HFFc6 (cell line): ENCODE measurements around the gene ALAS1. TPM values are rescaled to one million over a fixed set of nuclear protein-coding genes. Genes with fewer than 3 reads are reported as not detected.

Source experiments
- DNase-seq: peaks from one replicate; pipeline ENCODE4 v3.0.0-alpha.2; 2018
- H3K27ac Mint-ChIP-seq: 2 replicates; pipeline ENCODE4 v1.8.0; 2020; ENCODE audit warnings: mild to moderate bottlenecking, mixed read lengths
- H3K27me3 Mint-ChIP-seq: 2 replicates; pipeline ENCODE4 v1.8.0; 2021; ENCODE audit warnings: mild to moderate bottlenecking, moderate library complexity, mixed read lengths; ENCODE audit not compliant: insufficient read depth
- H3K36me3 Mint-ChIP-seq: 2 replicates; pipeline ENCODE4 v1.8.0; 2021; ENCODE audit warnings: low read depth, mixed read lengths
- H3K4me1 Mint-ChIP-seq: 2 replicates; pipeline ENCODE4 v1.8.0; 2020; ENCODE audit warnings: low read depth, mixed read lengths
- H3K4me3 Mint-ChIP-seq: 2 replicates; pipeline ENCODE4 v1.8.0; 2020; ENCODE audit warnings: mild to moderate bottlenecking, moderate library complexity, mixed read lengths
- H3K9me3 Mint-ChIP-seq: 2 replicates; pipeline ENCODE4 v1.8.0; 2020; ENCODE audit warnings: mild to moderate bottlenecking, mixed read lengths
- CTCF ChIP-seq: fragments of 200-600 bp; sonication (generic); IDR thresholded peaks from 2 replicates; pipeline ENCODE4 v1.5.0; 2021; ENCODE audit warnings: antibody characterized with exemption, mild to moderate bottlenecking
- total RNA-seq, 6 experiments: library from RNA; stranded (reverse); fragmentation: NEBNext Ultra II Directional; extraction: Animal tissue kit (Norgen Biotek cat#: 25700); gene quantifications; 2 replicates in 1 of 6; 3 replicates in 5 of 6; pipeline ENCODE4 v1.2.3, GENCODE V29; 2021

Gene ALAS1
- total RNA-seq, 6 experiments from 2014 or later, result 31.5 to 39.1 (median 35.1) TPM

GRCh38 chr3:52234516-52235447 lies 36.8 kb downstream of the ALAS1 start:
- no peak for DNase-seq
- peaks cover 29% of the 10 kb centered on the region for H3K4me1 Mint-ChIP-seq
- no peak overlapping the region for H3K4me3 Mint-ChIP-seq
- H3K36me3 Mint-ChIP-seq, result peaks cover 6% of the 10 kb centered on the region; the same call in 1 of the 2 replicates
- H3K27ac Mint-ChIP-seq, result no peak overlapping the region
- H3K9me3 Mint-ChIP-seq, result no peaks in the 10 kb centered on the region
- 0 out of 2 replicates have a peak, but pooled peaks have one; percentile 24 for TF ChIP-seq CTCF
- H3K27me3 Mint-ChIP-seq, result peaks cover 1% of the 10 kb centered on the region

GRCh38 chr3:52236424-52236886 lies 38.5 kb downstream of the ALAS1 start:
- no peaks in the 10 kb centered on the region for H3K9me3 Mint-ChIP-seq
- no peak for TF ChIP-seq CTCF
- peaks cover 1% of the 10 kb centered on the region for H3K27me3 Mint-ChIP-seq
- H3K36me3 Mint-ChIP-seq, result peaks cover 8% of the 10 kb centered on the region; the same call in 1 of the 2 replicates
- H3K4me1 Mint-ChIP-seq, result peaks cover 43% of the 10 kb centered on the region
- DNase-seq, result no peak
- no peak overlapping the region for H3K4me3 Mint-ChIP-seq
- peak overlapping the region; percentile 61 for H3K27ac Mint-ChIP-seq

GRCh38 chr3:52237006-52237656 lies 39.2 kb downstream of the ALAS1 start:
- DNase-seq, result no peak
- Mint-ChIP-seq H3K27ac (peak overlapping the region; percentile 92), H3K9me3 (no peaks in the 10 kb centered on the region), H3K36me3 (peaks cover 8% of the 10 kb centered on the region; the same call in 1 of the 2 replicates), H3K4me3 (peak overlapping the region; percentile 100), H3K27me3 (peaks cover 1% of the 10 kb centered on the region), H3K4me1 (peaks cover 43% of the 10 kb centered on the region)
- TF ChIP-seq CTCF, result no peak

GRCh38 chr3:52237657-52238172 lies 39.8 kb downstream of the ALAS1 start:
- no peaks in the 10 kb centered on the region for H3K9me3 Mint-ChIP-seq
- peaks cover 8% of the 10 kb centered on the region; the same call in 1 of the 2 replicates for H3K36me3 Mint-ChIP-seq
- H3K27me3 Mint-ChIP-seq, result peaks cover 1% of the 10 kb centered on the region
- peak overlapping the region; percentile 100 for H3K4me3 Mint-ChIP-seq
- TF ChIP-seq CTCF, result peak; percentile 35
- peaks cover 43% of the 10 kb centered on the region for H3K4me1 Mint-ChIP-seq
- DNase-seq, result peak; percentile 89
- peak overlapping the region; percentile 92 for H3K27ac Mint-ChIP-seq

GRCh38 chr3:52238193-52238760 lies 40.3 kb downstream of the ALAS1 start:
- peak overlapping the region; percentile 100 for H3K4me3 Mint-ChIP-seq
- peaks cover 43% of the 10 kb centered on the region for H3K4me1 Mint-ChIP-seq
- H3K9me3 Mint-ChIP-seq, result no peaks in the 10 kb centered on the region
- no peak for TF ChIP-seq CTCF
- peaks cover 8% of the 10 kb centered on the region; the same call in 1 of the 2 replicates for H3K36me3 Mint-ChIP-seq
- peak overlapping the region; percentile 92 for H3K27ac Mint-ChIP-seq
- peaks cover 1% of the 10 kb centered on the region for H3K27me3 Mint-ChIP-seq
- peak; percentile 22 for DNase-seq
